Measurements from ENCODE around the gene EMC7. TPM values are rescaled to one million over a fixed set of nuclear protein-coding genes. Genes with fewer than 3 reads are reported as not detected.

The EMC7 gene
- 28.6 and 31.2 TPM in 2 replicates for total RNA-seq

DNA sequence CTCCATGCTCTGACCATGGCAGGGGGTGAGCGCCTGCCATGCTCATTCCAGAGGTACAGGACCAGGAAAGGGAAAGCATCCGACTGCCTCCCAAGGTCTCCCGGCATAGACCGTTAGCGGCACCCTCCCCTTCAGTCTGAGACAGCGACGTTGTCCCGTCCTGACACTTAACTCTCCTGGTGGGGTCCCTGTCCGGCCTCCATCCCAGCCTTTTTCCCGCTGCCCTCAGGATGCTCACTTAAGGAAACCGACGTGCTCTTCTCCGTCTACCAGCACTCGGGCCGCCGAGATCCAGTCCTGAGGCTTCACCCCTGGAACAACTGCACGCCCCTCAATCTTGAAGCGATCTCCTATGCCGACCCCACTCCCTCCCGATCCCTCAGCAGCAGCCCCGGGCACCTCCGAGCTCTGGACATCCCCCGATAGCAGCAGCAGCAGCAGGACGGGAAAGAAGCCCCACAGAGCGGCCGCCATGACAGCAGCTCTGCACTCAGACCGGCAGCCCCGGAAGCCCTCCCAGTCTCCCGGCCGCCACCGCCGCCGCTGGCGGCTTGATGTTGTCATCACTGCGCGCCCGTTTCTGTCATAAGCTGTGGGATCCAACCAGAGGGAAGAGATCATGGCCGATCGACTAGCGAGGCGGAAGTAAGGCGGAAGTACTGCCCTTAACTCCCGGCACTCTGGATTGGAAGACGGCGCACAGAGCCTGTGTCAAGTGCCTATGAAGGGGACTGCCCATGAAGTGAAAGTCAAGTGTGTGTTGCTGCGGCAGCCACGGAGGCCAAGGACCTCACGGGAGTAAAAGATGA lies at the start of gene EMC7, which contains the start of gene PGBD4:
TSS of gene EMC7 (minus strand) at position 497 of the 809 bp plus-strand sequence. CDS start at position 474, 23 bp downstream.
TSS of gene PGBD4 (plus strand) at position 718 of the 809 bp plus-strand sequence. CDS start 449 bp downstream, outside the sequence.

DNA sequence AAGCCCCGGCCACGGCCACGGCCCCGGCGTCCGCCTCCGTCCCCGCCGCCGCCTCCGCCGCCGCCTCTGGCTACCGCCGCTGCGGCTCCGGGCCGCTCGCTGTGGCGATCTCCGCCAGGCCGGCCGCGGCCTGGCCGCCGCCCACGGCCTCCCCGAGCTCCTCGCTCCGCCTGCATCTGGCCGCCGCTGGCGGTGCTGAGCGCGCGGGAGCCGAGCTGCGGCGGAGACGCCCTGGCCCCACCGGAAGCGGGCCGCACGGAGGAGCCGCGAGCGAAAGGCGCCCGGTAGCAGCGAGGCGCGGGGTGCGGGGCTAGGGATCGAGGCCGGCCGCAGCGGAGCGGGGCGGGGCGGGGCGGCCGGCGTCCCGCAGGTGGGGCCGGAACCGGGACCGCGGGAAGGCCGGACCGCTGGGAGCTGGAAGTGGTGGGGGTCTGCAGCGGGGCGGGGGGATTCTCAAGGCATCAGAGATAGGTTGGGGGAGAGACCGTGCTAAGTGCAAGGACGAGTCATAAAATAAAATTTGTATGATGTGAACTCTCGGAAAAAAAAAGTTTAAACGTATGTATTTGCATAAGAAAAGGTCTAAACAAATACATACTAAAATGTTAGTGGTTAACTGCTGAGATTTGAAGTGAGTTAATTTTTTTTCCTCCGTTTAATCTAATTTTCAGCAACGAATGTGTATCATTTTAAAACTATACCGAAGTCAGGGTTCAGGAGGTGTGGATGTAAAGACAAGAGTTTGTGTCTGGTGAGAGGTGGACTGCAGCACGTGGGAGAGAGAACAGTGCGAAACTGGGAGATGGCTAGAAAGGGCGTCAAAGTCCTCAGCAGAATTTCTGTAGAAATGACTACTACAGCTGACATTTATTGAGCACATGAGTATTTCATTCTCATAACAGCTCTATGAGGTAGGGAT lies 62.5 kb downstream of the EMC7 start, which contains the start of gene AVEN:
TSS of gene AVEN (minus strand) at position 334 of the 919 bp plus-strand sequence. CDS start at position 176, 158 bp downstream.

Other genes with a start within 250 kb of the EMC7 start
- gene CHRM5, start 133.4 kb downstream of the EMC7 start, total RNA-seq, result 0.17 and 0.22 TPM in 2 replicates
- gene AVEN, start 62.7 kb downstream of the EMC7 start, total RNA-seq, result 14.8 and 21.1 TPM in 2 replicates
- 1.1 and 1.2 TPM in 2 replicates for gene PGBD4, start 221 bp upstream of the EMC7 start, total RNA-seq
- gene KATNBL1, start 108.2 kb upstream of the EMC7 start, total RNA-seq, result 30.7 and 35.0 TPM in 2 replicates
- 114 and 148 TPM in 2 replicates for gene EMC4, start 123.2 kb upstream of the EMC7 start, total RNA-seq
- gene SLC12A6, start 235.9 kb upstream of the EMC7 start, total RNA-seq, result 25.0 and 29.6 TPM in 2 replicates
- gene NOP10, start 241.3 kb upstream of the EMC7 start, total RNA-seq, result 119 and 201 TPM in 2 replicates
- not detected in 2 replicates for gene NUTM1, start 241.5 kb upstream of the EMC7 start, total RNA-seq

Data from dermis lymphatic vessel endothelial cell (primary cell).